ENCODE data around the gene TTLL6. TPM values are rescaled to one million over a fixed set of nuclear protein-coding genes. Genes with fewer than 3 reads are reported as not detected.

TTLL6 gene
- total and polyA plus RNA-seq, 9 of the 15 experiments (the other 6 are each of a cell fraction or from before 2014, with no cell fraction given) = 0.05 TPM; not detected in 8

GRCh38 chr17:48726916-48727286 is 90.1 kb downstream of the TTLL6 start (continued):
- TF ChIP-seq ZNF318 (IDR thresholded peaks at IDR 0.05; ENCODE audit: borderline replicate concordance in 1 of 2, low read depth in 1 of 2) = no peak
- no peak for TF ChIP-seq ZNF436 (CRISPR knock-in tag; IDR thresholded peaks at IDR 0.05)
- TF ChIP-seq TAL1 (IDR thresholded peaks at IDR 0.05) = no peak
- TF ChIP-seq ZNF766 (CRISPR knock-in tag; conservative IDR thresholded peaks at IDR 0.05) = no peak
- no peak for TF ChIP-seq ETV1 (tag; conservative IDR thresholded peaks at IDR 0.05; ENCODE audit: low read depth)
- no peak for TF ChIP-seq MYC (IDR thresholded peaks at IDR 0.05; ENCODE audit: low read depth, low read length)
- no peak for TF ChIP-seq MYC (CRISPR knock-in tag; IDR thresholded peaks at IDR 0.05; ENCODE audit: borderline replicate concordance, low read depth)
- TF ChIP-seq MXD1 (CRISPR knock-in tag; IDR thresholded peaks at IDR 0.05; ENCODE audit: borderline replicate concordance, poor library complexity, severe bottlenecking) = no peak
